Suprapubic skin (tissue), 4 donors: ENCODE data around the gene CHRNA4.

Experiments used
- CTCF ChIP-seq, 2 donors: fragments of 200-600 bp in 1 of 2; fragments of 450-650 bp in 1 of 2; sonication (generic) in 1 of 2; IDR thresholded peaks; one replicate each; pipeline ENCODE4 v1.5.1; 2016 to 2019; ENCODE audit warnings: antibody characterized with exemption in 2 of 2, mild to moderate bottlenecking in 1 of 2, moderate library complexity in 1 of 2
- POLR2A ChIP-seq, 2 donors: fragments of 450-650 bp; IDR thresholded peaks; one replicate each; pipeline ENCODE4 v1.6.1; 2017; ENCODE audit warnings: antibody characterized with exemption in 2 of 2, mild to moderate bottlenecking in 2 of 2, moderate library complexity in 2 of 2
- POLR2AphosphoS5 ChIP-seq, 3 donors: sonication (generic); formaldehyde crosslinking; IDR thresholded peaks; one replicate each; pipeline ENCODE4 v1.6.1; 2017; ENCODE audit warnings: antibody characterized with exemption in 3 of 3

- TF ChIP-seq POLR2A (IDR thresholded peaks at IDR 0.05): no peak
- no peak for TF ChIP-seq CTCF (IDR thresholded peaks at IDR 0.05)
- no peak for TF ChIP-seq POLR2AphosphoS5 (IDR thresholded peaks at IDR 0.05)
These were observed 41.7 kb upstream of the CHRNA4 start for GRCh38 chr20:63402860-63403220.
